GM19099 (cell line): ENCODE data around the gene NOS2.

Experiments
- POLR2A ChIP-seq: IDR thresholded peaks from 3 replicates; pipeline ENCODE4 v1.6.1; 2011; ENCODE audit warnings: low read depth; ENCODE audit not compliant: insufficient read length; ENCODE audit errors: extremely low read depth

NOS2 gene

DNA sequence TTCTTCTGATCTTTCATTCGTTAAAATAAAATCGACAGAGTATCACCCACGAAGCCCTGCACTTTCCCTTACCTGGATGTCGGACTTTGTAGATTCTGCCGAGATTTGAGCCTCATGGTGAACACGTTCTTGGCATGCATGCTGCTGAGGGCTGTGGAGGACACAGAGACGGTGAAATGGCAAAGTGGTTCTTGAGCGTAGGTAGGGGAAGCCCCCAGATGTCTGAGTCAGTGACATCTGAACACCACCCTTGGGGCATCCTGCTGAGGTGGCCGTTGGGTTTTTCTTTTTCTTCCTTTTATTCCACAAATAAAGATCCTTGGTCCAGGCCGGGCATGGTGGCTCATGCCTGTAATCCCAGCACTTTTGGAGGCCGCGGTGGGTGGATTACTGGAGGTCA lies 33.9 kb downstream of the NOS2 start:
- TF ChIP-seq POLR2A: no peak

DNA sequence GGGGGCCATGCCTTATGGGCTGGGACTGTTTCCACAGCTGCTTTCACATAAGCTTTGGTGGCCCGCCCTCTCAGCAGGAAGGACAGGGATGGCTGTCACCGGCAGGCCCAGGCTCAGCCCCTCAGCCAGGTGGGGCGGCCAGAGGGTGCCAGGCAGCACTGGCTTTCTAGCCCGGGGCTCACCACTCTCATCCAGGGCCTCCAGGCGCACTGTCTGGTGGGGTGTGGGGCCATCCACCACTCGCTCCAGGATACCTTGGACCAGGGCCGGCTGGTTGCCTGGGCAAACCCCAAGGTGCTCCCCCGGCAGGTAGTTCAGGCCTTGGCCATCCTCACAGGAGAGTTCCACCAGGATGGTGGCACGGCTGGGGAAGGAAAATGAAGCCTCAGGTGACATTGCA lies 35.0 kb downstream of the NOS2 start:
- no peak for TF ChIP-seq POLR2A

GRCh38 chr17:27764589-27764988 lies 35.7 kb downstream of the NOS2 start:
- no peak for TF ChIP-seq POLR2A

- no peak for TF ChIP-seq POLR2A
Measured at GRCh38 chr17:27762527-27763305, 37.6 kb downstream of the NOS2 start.

DNA sequence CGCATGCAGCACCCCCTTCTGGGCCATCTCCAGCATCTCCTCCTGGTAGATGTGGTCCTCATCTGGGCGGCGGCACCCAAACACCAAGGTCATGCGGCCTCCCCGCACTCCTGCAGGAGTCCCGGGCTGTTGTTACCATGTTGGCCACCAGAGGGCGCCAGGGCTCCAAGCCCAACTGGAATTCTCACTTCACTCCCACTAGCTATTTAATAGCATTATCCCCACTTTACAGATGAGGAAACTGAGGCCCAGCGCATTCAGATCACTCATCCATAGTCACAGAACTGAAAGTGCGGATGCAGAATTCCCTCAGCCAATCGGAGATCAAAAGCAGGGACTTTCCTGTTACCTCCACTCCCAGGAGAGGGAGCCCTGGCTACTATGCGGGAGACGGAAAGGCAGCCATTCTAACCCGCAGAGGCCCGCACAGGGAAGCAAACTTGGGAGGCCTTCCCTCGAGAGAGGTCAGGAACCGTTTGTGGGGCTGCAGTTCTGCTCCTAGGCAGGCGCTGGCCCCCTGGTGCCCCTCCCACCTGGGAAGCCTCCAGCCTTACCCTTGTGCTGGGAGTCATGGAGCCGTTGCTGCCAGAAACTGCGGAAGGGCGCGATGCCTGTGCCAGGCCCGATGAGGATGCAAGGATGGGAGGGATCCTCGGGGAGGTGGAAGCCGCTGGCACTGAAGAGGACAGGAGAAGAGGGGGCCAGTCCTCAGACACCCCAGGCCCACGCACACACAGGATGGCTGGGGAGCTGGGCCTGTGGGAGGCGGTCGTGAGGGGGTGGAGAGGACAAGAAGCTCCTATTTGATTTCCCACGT lies 40.1 kb downstream of the NOS2 start:
- no peak for TF ChIP-seq POLR2A

GRCh38 chr17:27759528-27759927 lies 40.8 kb downstream of the NOS2 start:
- no peak for TF ChIP-seq POLR2A

- no peak for TF ChIP-seq POLR2A
Measured at GRCh38 chr17:27756467-27757371, 43.6 kb downstream of the NOS2 start.

GRCh38 chr17:27755706-27756466 lies 44.4 kb downstream of the NOS2 start:
- TF ChIP-seq POLR2A: no peak

DNA sequence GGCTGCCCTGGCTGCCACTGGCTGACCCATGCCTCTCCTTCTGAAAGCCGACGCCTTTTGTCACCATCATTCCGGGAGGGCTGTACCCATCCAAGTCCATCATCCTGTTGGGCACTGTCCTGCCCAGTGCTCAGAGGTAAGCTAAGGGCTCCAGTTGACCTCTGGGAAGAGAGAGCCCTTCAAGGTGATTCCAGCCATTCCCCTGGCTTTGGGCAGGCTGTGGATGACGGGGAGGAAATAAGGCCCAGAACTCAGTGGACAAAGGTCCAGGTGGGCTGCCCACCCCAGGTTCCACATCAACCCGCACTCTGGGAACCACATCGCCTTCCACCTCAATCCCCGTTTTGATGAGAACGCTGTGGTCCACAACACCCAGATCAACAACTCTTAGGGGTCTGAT lies 45.8 kb downstream of the NOS2 start:
- TF ChIP-seq POLR2A: no peak

GRCh38 chr17:27751622-27752490 lies 48.5 kb downstream of the NOS2 start:
- no peak for TF ChIP-seq POLR2A

GRCh38 chr17:27751166-27751565 lies 49.2 kb downstream of the NOS2 start:
- TF ChIP-seq POLR2A: no peak

- TF ChIP-seq POLR2A: no peak
Measured at GRCh38 chr17:27748360-27748825, 51.9 kb downstream of the NOS2 start.
